ENCODE measurements around the gene CYP3A4.

DNA sequence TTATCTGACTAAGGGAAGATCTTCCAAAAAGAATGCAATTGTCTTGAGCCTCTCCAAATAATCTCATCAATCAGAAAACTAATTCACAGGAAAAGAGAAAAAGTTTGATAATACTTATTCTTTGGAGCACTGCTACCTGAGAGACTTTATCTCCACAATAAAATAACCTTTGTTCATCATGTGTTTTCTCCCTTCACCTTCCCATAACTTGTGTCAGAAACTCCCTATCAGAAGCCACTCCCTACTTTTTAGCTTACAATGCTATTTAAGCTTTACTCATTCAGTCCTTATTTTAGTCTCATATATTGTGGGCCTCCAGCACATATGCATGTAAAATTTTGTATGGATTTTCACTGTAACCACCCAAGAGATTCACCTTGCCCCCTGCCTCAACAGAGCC lies 44.8 kb upstream of the CYP3A4 start:
- TF ChIP-seq, protein P1, sequence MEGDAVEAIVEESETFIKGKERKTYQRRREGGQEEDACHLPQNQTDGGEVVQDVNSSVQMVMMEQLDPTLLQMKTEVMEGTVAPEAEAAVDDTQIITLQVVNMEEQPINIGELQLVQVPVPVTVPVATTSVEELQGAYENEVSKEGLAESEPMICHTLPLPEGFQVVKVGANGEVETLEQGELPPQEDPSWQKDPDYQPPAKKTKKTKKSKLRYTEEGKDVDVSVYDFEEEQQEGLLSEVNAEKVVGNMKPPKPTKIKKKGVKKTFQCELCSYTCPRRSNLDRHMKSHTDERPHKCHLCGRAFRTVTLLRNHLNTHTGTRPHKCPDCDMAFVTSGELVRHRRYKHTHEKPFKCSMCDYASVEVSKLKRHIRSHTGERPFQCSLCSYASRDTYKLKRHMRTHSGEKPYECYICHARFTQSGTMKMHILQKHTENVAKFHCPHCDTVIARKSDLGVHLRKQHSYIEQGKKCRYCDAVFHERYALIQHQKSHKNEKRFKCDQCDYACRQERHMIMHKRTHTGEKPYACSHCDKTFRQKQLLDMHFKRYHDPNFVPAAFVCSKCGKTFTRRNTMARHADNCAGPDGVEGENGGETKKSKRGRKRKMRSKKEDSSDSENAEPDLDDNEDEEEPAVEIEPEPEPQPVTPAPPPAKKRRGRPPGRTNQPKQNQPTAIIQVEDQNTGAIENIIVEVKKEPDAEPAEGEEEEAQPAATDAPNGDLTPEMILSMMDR (IDR thresholded peaks at IDR 0.05; ENCODE audit: low read depth, low read length) = no peak
- TF ChIP-seq POLR2A (IDR thresholded peaks at IDR 0.05; ENCODE audit: extremely low read depth, insufficient read length) (no peak), MYC (IDR thresholded peaks at IDR 0.05; ENCODE audit: low read depth, low read length) (no peak)
- TF ChIP-seq, protein P2, sequence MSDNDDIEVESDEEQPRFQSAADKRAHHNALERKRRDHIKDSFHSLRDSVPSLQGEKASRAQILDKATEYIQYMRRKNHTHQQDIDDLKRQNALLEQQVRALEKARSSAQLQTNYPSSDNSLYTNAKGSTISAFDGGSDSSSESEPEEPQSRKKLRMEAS (IDR thresholded peaks at IDR 0.05; ENCODE audit: low read depth, low read length) = no peak

Measured in NB4 (cell line).